Bronchial epithelial cell (primary cell): Measurements from ENCODE around the gene CBLL1. TPM values are rescaled to one million over a fixed set of nuclear protein-coding genes. Genes with fewer than 3 reads are reported as not detected.
A peak's percentile ranks its signal among the peaks of the same experiment; 100 is the strongest.

Source experiments
- DNase-seq: peaks from one replicate; pipeline ENCODE4 v3.0.0-alpha.2; 2010; ENCODE audit warnings: low read depth
- FAIRE-seq: peaks from 2 replicates; lab custom pipeline; 2011; peaks lifted over from hg19 to GRCh38; lab: Jason Lieb, UNC
- H3K27me3 ChIP-seq: 2 replicates; pipeline ENCODE4 v1.5.1; 2011; ENCODE audit warnings: low read length; ENCODE audit not compliant: control insufficient read depth, insufficient read depth
- H3K36me3 ChIP-seq: 2 replicates; pipeline ENCODE4 v1.5.1; 2011; ENCODE audit warnings: low read length; ENCODE audit not compliant: control insufficient read depth, insufficient read depth
- H3K4me3 ChIP-seq: 2 replicates; pipeline ENCODE4 v1.5.1; 2011; ENCODE audit warnings: mild to moderate bottlenecking, low read depth, low read length, control low read depth
- CTCF ChIP-seq: IDR thresholded peaks from 2 replicates; pipeline ENCODE4 v1.5.1; 2011; ENCODE audit warnings: mild to moderate bottlenecking, moderate library complexity, low read length, control low read depth, inconsistent platforms; ENCODE audit not compliant: insufficient read depth, severe bottlenecking
- total RNA-seq: library from RNA; depleted of rRNA; stranded (reverse); fragments of >200 nt; gene quantifications from 2 replicates; pipeline ENCODE4 v1.2.1, GENCODE V29; 2014

The CBLL1 gene
- total RNA-seq, 1 donor from 2014 or later: 9.0 TPM

GRCh38 chr7:107701191-107701590 lies 42.8 kb upstream of the CBLL1 start:
- DNase-seq (no peak), FAIRE-seq (no peak)
- Histone ChIP-seq H3K36me3 (no peaks in the 10 kb centered on the region), H3K4me3 (no peak overlapping the region), H3K27me3 (no peaks in the 10 kb centered on the region)
- TF ChIP-seq CTCF: no peak

- Histone ChIP-seq H3K27me3 (no peaks in the 10 kb centered on the region), H3K36me3 (no peaks in the 10 kb centered on the region), H3K4me3 (no peak overlapping the region)
- FAIRE-seq: no peak
- TF ChIP-seq CTCF: no peak
- no peak for DNase-seq
Measured at GRCh38 chr7:107703219-107703618, 40.7 kb upstream of the CBLL1 start.

- FAIRE-seq: no peak
- no peak for TF ChIP-seq CTCF
- DNase-seq: no peak
- Histone ChIP-seq H3K36me3 (no peaks in the 10 kb centered on the region), H3K4me3 (no peak overlapping the region), H3K27me3 (no peaks in the 10 kb centered on the region)
Measured at GRCh38 chr7:107703872-107704271, 40.1 kb upstream of the CBLL1 start.

- no peak for FAIRE-seq
- no peak for TF ChIP-seq CTCF
- Histone ChIP-seq H3K4me3 (no peak overlapping the region), H3K27me3 (no peaks in the 10 kb centered on the region), H3K36me3 (no peaks in the 10 kb centered on the region)
- no peak for DNase-seq
Measured at GRCh38 chr7:107708956-107709355, 35.0 kb upstream of the CBLL1 start.

DNA sequence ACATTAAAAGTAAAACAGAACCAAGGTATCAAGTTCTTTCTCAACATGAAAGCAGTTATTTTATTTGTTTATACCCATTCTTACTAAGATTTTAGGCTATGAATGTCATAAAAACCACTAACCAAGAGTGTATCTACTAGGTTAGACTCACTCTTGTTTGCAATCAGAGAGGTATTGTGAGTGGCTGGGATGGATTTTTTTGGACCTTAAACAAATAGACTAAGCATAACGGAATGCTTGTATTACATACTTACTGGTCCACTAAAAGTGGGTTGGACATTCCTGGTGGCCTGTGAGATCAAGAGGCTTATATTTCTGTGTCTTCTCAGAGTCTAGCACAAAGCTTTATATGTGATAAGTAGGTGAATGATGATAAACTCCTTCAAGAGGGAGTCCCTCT lies 32.6 kb upstream of the CBLL1 start:
- DNase-seq: peak; percentile 4
- Histone ChIP-seq H3K4me3 (no peak overlapping the region), H3K36me3 (no peaks in the 10 kb centered on the region), H3K27me3 (no peaks in the 10 kb centered on the region)
- FAIRE-seq: no peak
- no peak for TF ChIP-seq CTCF

GRCh38 chr7:107712025-107712424 lies 31.9 kb upstream of the CBLL1 start:
- no peak for FAIRE-seq
- Histone ChIP-seq H3K36me3 (no peaks in the 10 kb centered on the region), H3K27me3 (no peaks in the 10 kb centered on the region), H3K4me3 (no peak overlapping the region)
- no peak for DNase-seq
- no peak for TF ChIP-seq CTCF
